Lower lobe of right lung (tissue), 2 donors: ENCODE results near the gene TSPEAR. TPM values are rescaled to one million over a fixed set of nuclear protein-coding genes. Genes with fewer than 3 reads are reported as not detected.

Experiments
- ATAC-seq, 2 donors: fragments of 200-7000 bp; cut with Tn5 transposase; one replicate each; pipeline ENCODE4 v1.9.1; 2020 to 2022; ENCODE audit warnings: mild to moderate bottlenecking in 2 of 2, moderate library complexity in 2 of 2
- DNase-seq: peaks from one replicate; pipeline ENCODE4 v3.0.0-alpha.2; 2020
- H3K27ac ChIP-seq: fragments of 200-600 bp; one replicate; pipeline ENCODE4 v1.8.0; 2022
- H3K27me3 ChIP-seq: fragments of 200-600 bp; one replicate; pipeline ENCODE4 v1.8.0; 2022; ENCODE audit warnings: low read depth
- H3K36me3 ChIP-seq: fragments of 200-600 bp; one replicate; pipeline ENCODE4 v1.8.0; 2022; ENCODE audit warnings: mild to moderate bottlenecking
- H3K4me1 ChIP-seq: fragments of 200-600 bp; one replicate; pipeline ENCODE4 v1.8.0; 2022
- H3K4me3 ChIP-seq: fragments of 200-600 bp; one replicate; pipeline ENCODE4 v1.8.0; 2022; ENCODE audit warnings: mild to moderate bottlenecking
- H3K9me3 ChIP-seq: fragments of 200-600 bp; one replicate; pipeline ENCODE4 v1.8.0; 2022
- intact Hi-C: fragments of 100-400 bp; cut with DNase I; formaldehyde crosslinking; loops from one replicate; pipeline ENCODE4 v1.11.0; 2022
- total RNA-seq: library from RNA; stranded (reverse); fragmentation: NEBNext Ultra II Directional; extraction: Animal tissue kit (Norgen Biotek cat#: 25700); gene quantifications from one replicate; pipeline ENCODE4 v1.2.1, GENCODE V29; 2021
- TF ChIP-seq, protein P1 (sequence below): fragments of 200-600 bp; IDR thresholded peaks from one replicate; pipeline ENCODE4 v1.8.0; 2022; ENCODE audit warnings: antibody characterized with exemption, mild to moderate bottlenecking
- donor health status: DM: no; HTN: yes; CAD: no; lungs with severe emphysema.

The TSPEAR gene
- total RNA-seq, 1 donor from 2014 or later = 0.27 TPM

DNA sequence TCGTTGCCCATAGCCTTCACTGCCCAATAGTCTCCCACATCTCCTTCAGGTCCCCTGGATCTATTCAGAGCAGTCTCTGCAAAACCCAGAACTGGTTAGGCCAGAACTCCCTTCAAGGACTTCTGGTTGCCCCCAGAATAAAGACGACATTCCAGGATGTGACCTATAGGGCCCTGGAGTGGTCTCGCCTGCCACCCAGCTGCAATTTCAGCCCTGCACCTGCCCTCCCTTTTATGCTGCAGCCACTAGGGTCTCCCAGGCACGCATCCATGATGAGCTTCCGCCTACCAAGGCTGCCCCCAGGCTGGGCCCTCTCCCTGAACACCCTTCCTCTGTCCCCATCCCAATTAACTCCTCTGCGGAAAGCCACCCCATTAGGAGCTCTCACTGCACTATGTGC lies 7.2 kb upstream of the TSPEAR start:
- H3K9me3 ChIP-seq = no peaks in the 10 kb centered on the region
- H3K27ac ChIP-seq = no peak overlapping the region
- H3K4me3 ChIP-seq = no peak overlapping the region
- DNase-seq (no peak), ATAC-seq (no peak)
- no peaks in the 10 kb centered on the region for H3K4me1 ChIP-seq
- H3K36me3 ChIP-seq = no peaks in the 10 kb centered on the region
- H3K27me3 ChIP-seq = peaks cover 39% of the 10 kb centered on the region
- TF ChIP-seq, protein P1, sequence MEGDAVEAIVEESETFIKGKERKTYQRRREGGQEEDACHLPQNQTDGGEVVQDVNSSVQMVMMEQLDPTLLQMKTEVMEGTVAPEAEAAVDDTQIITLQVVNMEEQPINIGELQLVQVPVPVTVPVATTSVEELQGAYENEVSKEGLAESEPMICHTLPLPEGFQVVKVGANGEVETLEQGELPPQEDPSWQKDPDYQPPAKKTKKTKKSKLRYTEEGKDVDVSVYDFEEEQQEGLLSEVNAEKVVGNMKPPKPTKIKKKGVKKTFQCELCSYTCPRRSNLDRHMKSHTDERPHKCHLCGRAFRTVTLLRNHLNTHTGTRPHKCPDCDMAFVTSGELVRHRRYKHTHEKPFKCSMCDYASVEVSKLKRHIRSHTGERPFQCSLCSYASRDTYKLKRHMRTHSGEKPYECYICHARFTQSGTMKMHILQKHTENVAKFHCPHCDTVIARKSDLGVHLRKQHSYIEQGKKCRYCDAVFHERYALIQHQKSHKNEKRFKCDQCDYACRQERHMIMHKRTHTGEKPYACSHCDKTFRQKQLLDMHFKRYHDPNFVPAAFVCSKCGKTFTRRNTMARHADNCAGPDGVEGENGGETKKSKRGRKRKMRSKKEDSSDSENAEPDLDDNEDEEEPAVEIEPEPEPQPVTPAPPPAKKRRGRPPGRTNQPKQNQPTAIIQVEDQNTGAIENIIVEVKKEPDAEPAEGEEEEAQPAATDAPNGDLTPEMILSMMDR = no peak
- intact Hi-C loops = no loop called here

DNA sequence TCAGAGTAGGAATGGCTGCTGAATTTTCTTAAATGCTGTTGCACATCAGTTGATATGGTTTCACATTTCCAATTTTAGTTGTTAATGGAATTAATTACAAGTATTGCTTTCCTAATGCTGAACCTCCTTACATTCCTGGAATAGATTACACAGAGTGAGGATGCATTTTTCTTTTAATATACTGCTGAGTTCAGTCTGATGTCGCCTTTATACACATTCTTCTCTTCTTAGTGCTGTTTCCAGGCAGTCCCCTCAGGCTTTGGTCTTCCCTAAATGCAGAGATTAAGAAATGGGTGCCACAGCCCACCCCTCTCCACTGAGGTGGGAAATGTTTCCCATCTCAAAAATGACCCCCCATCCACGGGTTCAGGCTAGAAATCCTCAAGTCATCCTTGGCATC lies 6.7 kb upstream of the TSPEAR start:
- no peaks in the 10 kb centered on the region for H3K36me3 ChIP-seq
- peaks cover 39% of the 10 kb centered on the region for H3K27me3 ChIP-seq
- H3K9me3 ChIP-seq = no peaks in the 10 kb centered on the region
- TF ChIP-seq, protein P1 = no peak
- H3K27ac ChIP-seq = no peak overlapping the region
- ATAC-seq (no peak), DNase-seq (no peak)
- intact Hi-C loops = no loop called here
- no peaks in the 10 kb centered on the region for H3K4me1 ChIP-seq
- no peak overlapping the region for H3K4me3 ChIP-seq

DNA sequence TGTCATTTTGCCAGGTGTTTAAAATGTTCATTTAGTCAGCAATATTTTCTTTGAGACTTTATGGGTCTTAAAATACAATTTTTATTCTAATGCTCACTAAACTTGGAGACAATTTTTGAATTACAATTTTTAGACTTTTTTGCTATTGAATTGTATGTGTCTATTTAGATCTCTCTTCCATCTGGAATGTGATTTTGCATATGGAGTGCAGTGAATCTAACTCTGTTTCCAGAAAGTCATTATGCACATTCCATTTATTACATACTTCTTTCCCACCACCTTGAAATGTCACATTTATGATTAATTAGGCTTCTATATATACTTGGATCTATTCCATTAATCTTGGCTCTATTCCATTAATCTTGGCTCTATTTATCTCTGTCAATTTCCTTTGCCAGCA lies 5.6 kb upstream of the TSPEAR start:
- no peak overlapping the region for H3K4me3 ChIP-seq
- H3K9me3 ChIP-seq = no peaks in the 10 kb centered on the region
- H3K27ac ChIP-seq = no peak overlapping the region
- H3K27me3 ChIP-seq = peaks cover 41% of the 10 kb centered on the region
- H3K36me3 ChIP-seq = no peaks in the 10 kb centered on the region
- TF ChIP-seq, protein P1 = no peak
- DNase-seq (no peak), ATAC-seq (no peak)
- intact Hi-C loops = no loop called here
- no peaks in the 10 kb centered on the region for H3K4me1 ChIP-seq

DNA sequence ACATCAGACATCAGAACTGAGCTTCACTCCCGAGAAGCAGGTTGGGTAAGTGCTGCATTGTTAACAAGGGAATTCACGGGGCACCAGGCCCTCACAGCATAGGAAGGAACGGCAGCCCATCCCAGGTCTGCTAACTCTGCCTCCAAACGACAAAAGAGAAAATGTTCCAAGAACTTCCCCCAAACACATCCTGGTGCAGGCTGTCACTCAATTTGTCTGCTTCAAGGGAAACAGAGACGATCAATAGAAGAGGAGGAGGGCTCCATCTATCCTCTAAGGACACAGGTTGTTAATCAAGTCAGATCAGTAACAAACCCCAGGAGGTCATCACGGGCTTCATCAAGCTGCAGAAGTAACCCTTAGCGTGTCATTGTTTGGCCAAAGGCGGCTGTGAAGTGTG lies 3.5 kb upstream of the TSPEAR start:
- intact Hi-C loops = no loop called here
- TF ChIP-seq, protein P1 = no peak
- Histone ChIP-seq H3K9me3 (no peaks in the 10 kb centered on the region), H3K27ac (no peak overlapping the region), H3K4me1 (peaks cover 12% of the 10 kb centered on the region), H3K36me3 (no peaks in the 10 kb centered on the region), H3K4me3 (no peak overlapping the region), H3K27me3 (peaks cover 62% of the 10 kb centered on the region)
- DNase-seq (no peak), ATAC-seq (no peak)

DNA sequence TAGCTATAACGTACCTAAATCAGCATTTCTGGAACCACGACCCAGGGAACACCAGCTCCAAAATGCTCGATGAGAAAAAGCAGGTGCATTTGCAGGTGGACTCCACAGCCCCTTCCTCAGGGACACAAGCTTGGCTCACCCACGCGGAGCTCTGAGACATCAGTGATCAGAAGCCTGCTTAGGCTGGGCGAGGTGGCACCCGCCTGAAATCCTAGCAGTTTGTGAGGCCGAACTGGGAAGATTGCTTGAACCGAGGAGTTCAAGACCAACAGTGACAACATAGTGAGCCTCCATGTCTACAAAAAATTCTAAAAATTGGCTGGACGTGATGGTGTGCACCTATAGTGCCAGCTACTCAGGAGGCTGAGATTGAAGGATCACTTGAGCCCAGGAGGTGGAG lies 2.5 kb upstream of the TSPEAR start:
- Histone ChIP-seq H3K9me3 (no peaks in the 10 kb centered on the region), H3K36me3 (no peaks in the 10 kb centered on the region), H3K27me3 (peaks cover 66% of the 10 kb centered on the region), H3K4me1 (peaks cover 12% of the 10 kb centered on the region), H3K27ac (no peak overlapping the region), H3K4me3 (no peak overlapping the region)
- ATAC-seq = no peak
- intact Hi-C loops = no loop called here
- DNase-seq = no peak
- TF ChIP-seq, protein P1 = no peak

GRCh38 chr21:44713130-44713529 lies 1.8 kb upstream of the TSPEAR start:
- peaks cover 12% of the 10 kb centered on the region for H3K4me1 ChIP-seq
- peaks cover 68% of the 10 kb centered on the region for H3K27me3 ChIP-seq
- TF ChIP-seq, protein P1 = no peak
- no peak for DNase-seq
- H3K36me3 ChIP-seq = no peaks in the 10 kb centered on the region
- no peaks in the 10 kb centered on the region for H3K9me3 ChIP-seq
- intact Hi-C loops = no loop called here
- no peak overlapping the region for H3K27ac ChIP-seq
- no peak for ATAC-seq
- H3K4me3 ChIP-seq = no peak overlapping the region
